ENCODE results near the gene MMRN2.

Gene MMRN2

GRCh38 chr10:86888585-86889381 lies 68.6 kb downstream of the MMRN2 start:
- peak; percentile 52 for DNase-seq (ENCODE audit: low read depth)
- TF ChIP-seq, protein P1, sequence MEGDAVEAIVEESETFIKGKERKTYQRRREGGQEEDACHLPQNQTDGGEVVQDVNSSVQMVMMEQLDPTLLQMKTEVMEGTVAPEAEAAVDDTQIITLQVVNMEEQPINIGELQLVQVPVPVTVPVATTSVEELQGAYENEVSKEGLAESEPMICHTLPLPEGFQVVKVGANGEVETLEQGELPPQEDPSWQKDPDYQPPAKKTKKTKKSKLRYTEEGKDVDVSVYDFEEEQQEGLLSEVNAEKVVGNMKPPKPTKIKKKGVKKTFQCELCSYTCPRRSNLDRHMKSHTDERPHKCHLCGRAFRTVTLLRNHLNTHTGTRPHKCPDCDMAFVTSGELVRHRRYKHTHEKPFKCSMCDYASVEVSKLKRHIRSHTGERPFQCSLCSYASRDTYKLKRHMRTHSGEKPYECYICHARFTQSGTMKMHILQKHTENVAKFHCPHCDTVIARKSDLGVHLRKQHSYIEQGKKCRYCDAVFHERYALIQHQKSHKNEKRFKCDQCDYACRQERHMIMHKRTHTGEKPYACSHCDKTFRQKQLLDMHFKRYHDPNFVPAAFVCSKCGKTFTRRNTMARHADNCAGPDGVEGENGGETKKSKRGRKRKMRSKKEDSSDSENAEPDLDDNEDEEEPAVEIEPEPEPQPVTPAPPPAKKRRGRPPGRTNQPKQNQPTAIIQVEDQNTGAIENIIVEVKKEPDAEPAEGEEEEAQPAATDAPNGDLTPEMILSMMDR (conservative IDR thresholded peaks at IDR 0.05; ENCODE audit: low read depth, low read length), result no peak

More at GRCh38 chr10:86888585-86889381, 68.6 kb downstream of the MMRN2 start:
- H3K4me3 ChIP-seq (ENCODE audit: low read depth, low read length), result no peak overlapping the region
